Gastroesophageal sphincter (tissue), 3 donors: Measurements from ENCODE around the gene MAGEB1.

Experiments used
- CTCF ChIP-seq, 4 experiments: fragments of 200-600 bp in 2 of 4; fragments of 450-650 bp in 2 of 4; sonication (generic) in 1 of 4; IDR thresholded peaks; one replicate each; pipeline ENCODE4 v1.5.1; 2017 to 2019; ENCODE audit warnings: antibody characterized with exemption in 4 of 4, mild to moderate bottlenecking in 2 of 4, moderate library complexity in 2 of 4
- POLR2AphosphoS5 ChIP-seq: sonication (generic); formaldehyde crosslinking; IDR thresholded peaks from one replicate; pipeline ENCODE4 v1.6.1; 2017; ENCODE audit warnings: antibody characterized with exemption

- TF ChIP-seq CTCF (IDR thresholded peaks at IDR 0.05) (no peak), POLR2AphosphoS5 (no peak)
These were observed 5.1 kb upstream of the MAGEB1 start, which contains the start of gene MAGEB4 for GRCh38 chrX:30241724-30242415.
